Bronchial epithelial cell (primary cell): ENCODE results near the gene DEFB129. TPM values are rescaled to one million over a fixed set of nuclear protein-coding genes. Genes with fewer than 3 reads are reported as not detected.

Experiments used
- DNase-seq: peaks from one replicate; pipeline ENCODE4 v3.0.0-alpha.2; 2010; ENCODE audit warnings: low read depth
- FAIRE-seq: peaks from 2 replicates; lab custom pipeline; 2011; peaks lifted over from hg19 to GRCh38; lab: Jason Lieb, UNC
- H3K27me3 ChIP-seq: 2 replicates; pipeline ENCODE4 v1.5.1; 2011; ENCODE audit warnings: low read length; ENCODE audit not compliant: control insufficient read depth, insufficient read depth
- H3K36me3 ChIP-seq: 2 replicates; pipeline ENCODE4 v1.5.1; 2011; ENCODE audit warnings: low read length; ENCODE audit not compliant: control insufficient read depth, insufficient read depth
- H3K4me3 ChIP-seq: 2 replicates; pipeline ENCODE4 v1.5.1; 2011; ENCODE audit warnings: mild to moderate bottlenecking, low read depth, low read length, control low read depth
- CTCF ChIP-seq: IDR thresholded peaks from 2 replicates; pipeline ENCODE4 v1.5.1; 2011; ENCODE audit warnings: mild to moderate bottlenecking, moderate library complexity, low read length, control low read depth, inconsistent platforms; ENCODE audit not compliant: insufficient read depth, severe bottlenecking
- total RNA-seq: library from RNA; depleted of rRNA; stranded (reverse); fragments of >200 nt; gene quantifications from 2 replicates; pipeline ENCODE4 v1.2.1, GENCODE V29; 2014

Gene DEFB129
- total RNA-seq, 1 donor from 2014 or later, result not detected

- H3K36me3 ChIP-seq, result no peaks in the 10 kb centered on the region
- peaks cover 6% of the 10 kb centered on the region for H3K27me3 ChIP-seq
- TF ChIP-seq CTCF, result no peak
- DNase-seq, result no peak
- no peak overlapping the region for H3K4me3 ChIP-seq
- FAIRE-seq, result no peak
Measured at GRCh38 chr20:270517-270916, 43.5 kb downstream of the DEFB129 start.

- no peak for TF ChIP-seq CTCF
- peaks cover 3% of the 10 kb centered on the region for H3K27me3 ChIP-seq
- H3K36me3 ChIP-seq, result no peaks in the 10 kb centered on the region
- no peak for FAIRE-seq
- no peak overlapping the region for H3K4me3 ChIP-seq
- DNase-seq, result no peak
Measured at GRCh38 chr20:271069-271468, 44.0 kb downstream of the DEFB129 start.

- TF ChIP-seq CTCF, result no peak
- DNase-seq (no peak), FAIRE-seq (no peak)
- Histone ChIP-seq H3K36me3 (no peaks in the 10 kb centered on the region), H3K27me3 (peaks cover 3% of the 10 kb centered on the region), H3K4me3 (no peak overlapping the region)
Measured at GRCh38 chr20:271528-271927, 44.5 kb downstream of the DEFB129 start.

- no peak for DNase-seq
- no peaks in the 10 kb centered on the region for H3K27me3 ChIP-seq
- no peak for FAIRE-seq
- no peaks in the 10 kb centered on the region for H3K36me3 ChIP-seq
- TF ChIP-seq CTCF, result no peak
- H3K4me3 ChIP-seq, result no peak overlapping the region
Measured at GRCh38 chr20:272718-273117, 45.7 kb downstream of the DEFB129 start.

GRCh38 chr20:273884-274283, 46.8 kb downstream of the DEFB129 start:
- no peaks in the 10 kb centered on the region for H3K27me3 ChIP-seq
- no peak for TF ChIP-seq CTCF
- H3K4me3 ChIP-seq, result no peak overlapping the region
- no peak for FAIRE-seq
- H3K36me3 ChIP-seq, result no peaks in the 10 kb centered on the region
- no peak for DNase-seq

GRCh38 chr20:275791-276190, 48.7 kb downstream of the DEFB129 start:
- no peak for DNase-seq
- no peaks in the 10 kb centered on the region for H3K27me3 ChIP-seq
- FAIRE-seq, result no peak
- H3K36me3 ChIP-seq, result no peaks in the 10 kb centered on the region
- no peak for TF ChIP-seq CTCF
- no peak overlapping the region for H3K4me3 ChIP-seq
